Non-pigmented ciliary epithelial cell (primary cell): ENCODE results near the gene FAM216A.

Experiments
- DNase-seq: peaks from one replicate; pipeline ENCODE4 v3.0.0-alpha.2; 2010; ENCODE audit warnings: low read depth

Gene FAM216A

GRCh38 chr12:110538869-110539622 is 70.4 kb downstream of the FAM216A start:
- DNase-seq, result no peak
